VCaP (cell line): Measurements from ENCODE around the gene PHACTR1.

ENCODE experiments used
- H3K27ac ChIP-seq: fragments of 450-650 bp; 2 replicates; pipeline ENCODE4 v1.5.1; 2017
- CTCF ChIP-seq: fragments of 450-650 bp; conservative IDR thresholded peaks from 2 replicates; pipeline ENCODE4 v1.5.1; 2017; ENCODE audit warnings: mild to moderate bottlenecking, moderate library complexity

PHACTR1 gene

GRCh38 chr6:12802440-12802839 is 85.9 kb downstream of the PHACTR1 start:
- no peak overlapping the region for H3K27ac ChIP-seq
- TF ChIP-seq CTCF = no peak

DNA sequence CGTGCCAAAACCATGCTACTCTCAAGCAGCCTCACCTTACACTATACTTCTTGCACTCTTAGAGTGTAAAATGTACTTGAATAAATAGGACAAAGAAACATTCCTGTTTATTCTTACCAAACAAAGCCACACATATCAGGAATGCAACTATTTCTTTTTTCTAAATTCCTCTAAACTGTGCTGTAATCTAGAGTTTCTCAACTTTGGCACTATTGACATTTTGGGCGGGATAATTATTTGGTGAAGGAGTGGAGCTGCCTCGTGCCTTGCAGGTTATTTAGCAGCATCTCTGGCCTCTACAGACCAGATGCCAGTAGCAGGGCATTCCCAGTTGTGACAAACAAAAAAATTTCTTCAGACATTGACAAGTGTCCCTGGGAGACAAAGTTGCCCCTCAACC is 86.9 kb downstream of the PHACTR1 start:
- no peak overlapping the region for H3K27ac ChIP-seq
- TF ChIP-seq CTCF = no peak

DNA sequence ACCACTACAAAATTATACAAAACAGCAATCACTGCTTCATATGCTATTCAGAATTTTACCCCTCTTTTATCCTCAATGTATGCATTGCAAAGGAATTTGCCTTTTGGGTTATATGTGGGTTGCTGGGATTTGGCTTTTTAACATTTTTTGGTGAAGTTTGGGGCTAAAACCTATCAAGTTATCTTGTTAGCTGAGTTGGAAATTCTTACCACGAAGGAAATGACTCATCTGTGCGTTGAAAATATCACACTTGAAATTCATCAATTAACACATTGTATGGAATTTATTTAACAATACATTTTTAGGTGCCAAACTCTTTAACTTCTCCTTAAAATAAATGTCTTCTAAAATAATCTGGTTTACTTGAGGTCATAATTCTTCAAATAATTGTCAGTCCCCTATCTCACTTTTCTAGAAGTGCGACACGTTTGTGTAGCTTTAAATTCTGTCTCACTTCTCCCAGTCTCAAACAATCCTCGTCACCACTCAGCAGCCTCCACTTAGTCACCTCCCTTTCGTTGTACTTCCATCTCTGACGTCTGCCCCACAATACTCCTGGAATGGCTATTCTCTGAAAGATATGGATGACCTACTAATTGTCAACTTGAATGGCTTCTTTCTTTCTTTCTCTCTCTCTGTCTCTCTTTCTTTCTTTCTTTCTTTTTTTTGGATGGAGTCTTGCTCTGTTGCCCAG is 88.5 kb downstream of the PHACTR1 start:
- no peak for TF ChIP-seq CTCF
- no peak overlapping the region for H3K27ac ChIP-seq

- H3K27ac ChIP-seq = no peak overlapping the region
- no peak for TF ChIP-seq CTCF
These were observed 89.6 kb downstream of the PHACTR1 start for GRCh38 chr6:12806136-12806535.

- no peak for TF ChIP-seq CTCF
- no peak overlapping the region for H3K27ac ChIP-seq
These were observed 90.2 kb downstream of the PHACTR1 start for GRCh38 chr6:12806796-12807195.

DNA sequence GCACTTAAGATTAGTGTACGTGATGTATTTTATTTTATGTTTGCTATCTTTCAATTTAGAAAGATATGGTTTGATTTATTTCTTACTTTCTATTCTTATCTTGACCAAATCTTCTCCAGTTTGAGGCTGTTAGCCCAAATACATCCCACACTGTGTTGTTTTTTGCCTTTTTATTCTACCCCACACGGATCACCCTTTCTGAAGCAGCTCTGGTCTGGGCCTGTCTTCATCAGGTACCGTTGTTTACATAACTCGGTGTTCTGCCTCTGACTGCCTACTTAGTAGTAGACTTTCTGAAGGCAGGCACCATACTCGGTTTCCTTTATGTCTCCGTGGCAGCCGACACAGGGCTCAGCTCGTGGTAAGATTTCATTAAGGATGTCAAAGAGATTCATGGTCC is 95.0 kb downstream of the PHACTR1 start:
- TF ChIP-seq CTCF = no peak
- no peak overlapping the region for H3K27ac ChIP-seq

- no peak for TF ChIP-seq CTCF
These were observed 96.8 kb downstream of the PHACTR1 start for GRCh38 chr6:12813321-12813720.

More at GRCh38 chr6:12813321-12813720, 96.8 kb downstream of the PHACTR1 start:
- no peak overlapping the region for H3K27ac ChIP-seq
